Measurements from ENCODE around the gene LGI1. TPM values are rescaled to one million over a fixed set of nuclear protein-coding genes. Genes with fewer than 3 reads are reported as not detected.

The LGI1 gene
- polyA plus RNA-seq, 3 donors: 0.03 TPM; not detected in 2

GRCh38 chr10:93821051-93821772 is 63.5 kb downstream of the LGI1 start:
- Histone ChIP-seq H3K79me2 (ENCODE audit: insufficient read depth, low read length) (no peaks in the 10 kb centered on the region), H3K4me3 (replicated peaks in 1 of 3; ENCODE audit: low read depth in 2 of 3, low read length in 3 of 3) (no peak overlapping the region), H3K9ac (ENCODE audit: insufficient read depth, low read length, poor library complexity, severe bottlenecking) (no peak overlapping the region), H4K20me1 (ENCODE audit: insufficient read depth, low read length) (no peaks in the 10 kb centered on the region), H2AFZ (ENCODE audit: insufficient read depth, low read depth, low read length, poor library complexity, severe bottlenecking) (no peak overlapping the region), H3K9me3 (replicated peaks in 1 of 2; ENCODE audit: control insufficient read depth in 1 of 2, insufficient read depth in 1 of 2, low read length in 2 of 2) (no peaks in the 10 kb centered on the region), H3K4me2 (replicated peaks; ENCODE audit: extremely low read depth, low read length, poor library complexity, severe bottlenecking) (no peak overlapping the region), H3K27ac (ENCODE audit: low read depth in 1 of 2, low read length in 2 of 2) (no peak overlapping the region), H3K4me1 (ENCODE audit: control insufficient read depth in 1 of 2, insufficient read depth in 2 of 2, low read length in 2 of 2) (no peaks in the 10 kb centered on the region), H3K27me3 (ENCODE audit: control insufficient read depth in 2 of 2, insufficient read depth in 2 of 2, low read length in 2 of 2) (peaks cover 2 to 4% of the 10 kb centered on the region in 2 donors), H3K36me3 (replicated peaks in 1 of 2; ENCODE audit: control insufficient read depth in 1 of 2, insufficient read depth in 2 of 2, low read length in 2 of 2) (no peaks in the 10 kb centered on the region)
- peaks cover 0 to 4% (median 3%) of the 10 kb centered on the region in 7 donors for H3K9me3 Mint-ChIP-seq
- intact Hi-C loops (cut with micrococcal nuclease): no loop called here
- WGBS (ENCODE audit: insufficient coverage): 60% methylated on average over 1 of the region's 4 CpGs
- peaks cover 1% of the 10 kb centered on the region for H3K4me1 Mint-ChIP-seq
- peak overlapping the region in 1 of 7 donors; percentile 17 for H3K27ac Mint-ChIP-seq
- H3K36me3 Mint-ChIP-seq: no peaks in the 10 kb centered on the region
- DNase-seq: no peak
- H3K27me3 Mint-ChIP-seq (ENCODE audit: low read depth in 3 of 3): peaks cover 8 to 11% (median 9%) of the 10 kb centered on the region in 3 donors
- H3K4me3 Mint-ChIP-seq: no peak overlapping the region
- TF ChIP-seq, protein P1, sequence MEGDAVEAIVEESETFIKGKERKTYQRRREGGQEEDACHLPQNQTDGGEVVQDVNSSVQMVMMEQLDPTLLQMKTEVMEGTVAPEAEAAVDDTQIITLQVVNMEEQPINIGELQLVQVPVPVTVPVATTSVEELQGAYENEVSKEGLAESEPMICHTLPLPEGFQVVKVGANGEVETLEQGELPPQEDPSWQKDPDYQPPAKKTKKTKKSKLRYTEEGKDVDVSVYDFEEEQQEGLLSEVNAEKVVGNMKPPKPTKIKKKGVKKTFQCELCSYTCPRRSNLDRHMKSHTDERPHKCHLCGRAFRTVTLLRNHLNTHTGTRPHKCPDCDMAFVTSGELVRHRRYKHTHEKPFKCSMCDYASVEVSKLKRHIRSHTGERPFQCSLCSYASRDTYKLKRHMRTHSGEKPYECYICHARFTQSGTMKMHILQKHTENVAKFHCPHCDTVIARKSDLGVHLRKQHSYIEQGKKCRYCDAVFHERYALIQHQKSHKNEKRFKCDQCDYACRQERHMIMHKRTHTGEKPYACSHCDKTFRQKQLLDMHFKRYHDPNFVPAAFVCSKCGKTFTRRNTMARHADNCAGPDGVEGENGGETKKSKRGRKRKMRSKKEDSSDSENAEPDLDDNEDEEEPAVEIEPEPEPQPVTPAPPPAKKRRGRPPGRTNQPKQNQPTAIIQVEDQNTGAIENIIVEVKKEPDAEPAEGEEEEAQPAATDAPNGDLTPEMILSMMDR (IDR thresholded peaks at IDR 0.05): peak; percentile 17

DNA sequence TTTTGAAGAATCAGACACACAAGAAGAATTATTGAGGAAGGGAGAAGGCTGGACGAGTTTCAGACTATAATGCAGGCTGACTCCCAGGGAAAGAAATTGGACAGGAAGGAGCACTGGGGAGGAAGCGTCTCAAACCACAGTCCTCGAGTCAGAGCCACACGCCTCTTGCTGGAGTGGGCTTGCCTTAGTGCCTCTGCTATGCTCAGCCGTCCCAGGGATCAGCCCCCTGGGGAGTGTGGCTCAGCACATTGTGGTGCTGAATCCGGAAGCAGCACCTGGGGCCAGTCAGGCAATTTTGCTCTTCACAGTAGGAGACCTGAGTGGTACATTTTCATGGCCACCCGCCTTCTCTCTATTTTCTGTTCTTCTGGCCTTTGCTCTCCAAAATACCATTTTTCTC is 68.6 kb downstream of the LGI1 start:
- H3K36me3 ChIP-seq (replicated peaks in 1 of 2; ENCODE audit: control insufficient read depth in 1 of 2, insufficient read depth in 2 of 2, low read length in 2 of 2): no peaks in the 10 kb centered on the region
- H3K9me3 ChIP-seq (replicated peaks in 1 of 2; ENCODE audit: control insufficient read depth in 1 of 2, insufficient read depth in 1 of 2, low read length in 2 of 2): no peaks in the 10 kb centered on the region
- H4K20me1 ChIP-seq (ENCODE audit: insufficient read depth, low read length): no peaks in the 10 kb centered on the region
- H3K9ac ChIP-seq (ENCODE audit: insufficient read depth, low read length, poor library complexity, severe bottlenecking): no peak overlapping the region
- no peak for DNase-seq
- H2AFZ ChIP-seq (ENCODE audit: insufficient read depth, low read depth, low read length, poor library complexity, severe bottlenecking): no peak overlapping the region
- H3K27ac ChIP-seq (ENCODE audit: low read depth in 1 of 2, low read length in 2 of 2): no peak overlapping the region
- H3K79me2 ChIP-seq (ENCODE audit: insufficient read depth, low read length): no peaks in the 10 kb centered on the region
- H3K4me1 ChIP-seq (ENCODE audit: control insufficient read depth in 1 of 2, insufficient read depth in 2 of 2, low read length in 2 of 2): no peaks in the 10 kb centered on the region
- Mint-ChIP-seq H3K36me3 (no peaks in the 10 kb centered on the region), H3K27ac (no peak overlapping the region), H3K4me3 (no peak overlapping the region), H3K9me3 (peaks cover 0 to 2% (median 0%) of the 10 kb centered on the region in 7 donors), H3K27me3 (ENCODE audit: low read depth in 3 of 3) (peaks cover 0 to 6% (median 3%) of the 10 kb centered on the region in 3 donors), H3K4me1 (no peaks in the 10 kb centered on the region)
- intact Hi-C loops (cut with micrococcal nuclease): no loop called here
- WGBS (ENCODE audit: insufficient coverage): 10% methylated on average over 7 of the region's 7 CpGs
- H3K27me3 ChIP-seq (ENCODE audit: control insufficient read depth in 2 of 2, insufficient read depth in 2 of 2, low read length in 2 of 2): no peaks in the 10 kb centered on the region
- no peak overlapping the region for H3K4me2 ChIP-seq (replicated peaks; ENCODE audit: extremely low read depth, low read length, poor library complexity, severe bottlenecking)
- TF ChIP-seq, protein P1 (IDR thresholded peaks at IDR 0.05): no peak
- no peak overlapping the region for H3K4me3 ChIP-seq (replicated peaks in 1 of 3; ENCODE audit: low read depth in 2 of 3, low read length in 3 of 3)

Measured in CD14-positive monocyte (primary cell).